Measurements from ENCODE around the gene ERMARD.

The ERMARD gene

GRCh38 chr6:169792306-169793015 lies 41.0 kb downstream of the ERMARD start:
- in situ Hi-C loops (cut with HindIII; ENCODE audit: low sequenced_read_pairs): no loop called here
- H3K4me3 ChIP-seq (ENCODE audit: low read depth, low read length): no peak overlapping the region
- no peak for DNase-seq (ENCODE audit: low read depth, low spot score)
- no peak for TF ChIP-seq CTCF (IDR thresholded peaks at IDR 0.05; ENCODE audit: low read depth, low read length)

GRCh38 chr6:169793408-169793807 lies 42.0 kb downstream of the ERMARD start:
- TF ChIP-seq CTCF (IDR thresholded peaks at IDR 0.05; ENCODE audit: low read depth, low read length): no peak
- no peak overlapping the region for H3K4me3 ChIP-seq (ENCODE audit: low read depth, low read length)
- no peak for DNase-seq (ENCODE audit: low read depth, low spot score)
- in situ Hi-C loops (cut with HindIII; ENCODE audit: low sequenced_read_pairs): no loop called here

- no peak overlapping the region for H3K4me3 ChIP-seq (ENCODE audit: low read depth, low read length)
- in situ Hi-C loops (cut with HindIII; ENCODE audit: low sequenced_read_pairs): no loop called here
- TF ChIP-seq CTCF (IDR thresholded peaks at IDR 0.05; ENCODE audit: low read depth, low read length): no peak
- no peak for DNase-seq (ENCODE audit: low read depth, low spot score)
Measured at GRCh38 chr6:169794317-169795055, 43.1 kb downstream of the ERMARD start.

- in situ Hi-C loops (cut with HindIII; ENCODE audit: low sequenced_read_pairs): no loop called here
- no peak for TF ChIP-seq CTCF (IDR thresholded peaks at IDR 0.05; ENCODE audit: low read depth, low read length)
- no peak overlapping the region for H3K4me3 ChIP-seq (ENCODE audit: low read depth, low read length)
- no peak for DNase-seq (ENCODE audit: low read depth, low spot score)
Measured at GRCh38 chr6:169795196-169795595, 43.8 kb downstream of the ERMARD start.

- TF ChIP-seq CTCF (IDR thresholded peaks at IDR 0.05; ENCODE audit: low read depth, low read length): no peak
- in situ Hi-C loops (cut with HindIII; ENCODE audit: low sequenced_read_pairs): no loop called here
- no peak for DNase-seq (ENCODE audit: low read depth, low spot score)
- no peak overlapping the region for H3K4me3 ChIP-seq (ENCODE audit: low read depth, low read length)
Measured at GRCh38 chr6:169798764-169799473, 47.5 kb downstream of the ERMARD start.

- in situ Hi-C loops (cut with HindIII; ENCODE audit: low sequenced_read_pairs): no loop called here
- DNase-seq (ENCODE audit: low read depth, low spot score): no peak
- H3K4me3 ChIP-seq (ENCODE audit: low read depth, low read length): no peak overlapping the region
- TF ChIP-seq CTCF (IDR thresholded peaks at IDR 0.05; ENCODE audit: low read depth, low read length): no peak
Measured at GRCh38 chr6:169799474-169799926, 48.1 kb downstream of the ERMARD start.

Data from astrocyte of the spinal cord (primary cell).